ENCODE results near the gene NR3C2.
A peak's percentile ranks its signal among the peaks of the same experiment; 100 is the strongest.

Gene NR3C2

GRCh38 chr4:148359769-148360168 is 82.4 kb downstream of the NR3C2 start:
- no peak for DNase-seq (ENCODE audit: low spot score in 2 of 2)
- Mint-ChIP-seq H3K36me3 (no peaks in the 10 kb centered on the region), H3K27ac (no peak overlapping the region), H3K9me3 (no peaks in the 10 kb centered on the region), H3K4me3 (peak overlapping the region; percentile 48), H3K4me1 (peaks cover 32% of the 10 kb centered on the region)
- ATAC-seq = no peak

- DNase-seq (ENCODE audit: low spot score in 2 of 2) (no peak), ATAC-seq (peak; percentile 86)
- H3K27ac Mint-ChIP-seq = peak overlapping the region; percentile 17
- no peaks in the 10 kb centered on the region for H3K9me3 Mint-ChIP-seq
- no peaks in the 10 kb centered on the region for H3K36me3 Mint-ChIP-seq
- peaks cover 31% of the 10 kb centered on the region for H3K4me1 Mint-ChIP-seq
- H3K4me3 Mint-ChIP-seq = peak overlapping the region; percentile 18
Measured at GRCh38 chr4:148355442-148356123, 86.6 kb downstream of the NR3C2 start.

DNA sequence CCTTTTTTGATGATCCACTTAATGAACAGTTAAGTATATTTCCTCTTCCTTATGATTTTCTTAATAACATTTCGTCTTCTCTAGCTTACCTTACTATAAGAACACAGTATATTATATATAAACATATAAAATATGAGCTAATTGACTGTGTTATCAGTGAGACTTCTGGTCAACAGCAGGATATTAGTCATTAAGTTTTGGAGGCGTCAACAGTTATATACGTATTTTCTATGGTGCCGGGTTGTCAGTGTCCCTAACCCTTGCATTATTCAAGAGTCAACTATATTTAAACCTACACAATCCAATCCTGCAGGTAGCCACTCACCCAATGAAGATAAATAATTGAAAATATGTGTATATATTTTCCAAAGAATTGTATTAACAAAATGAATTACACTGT is 88.0 kb downstream of the NR3C2 start:
- ATAC-seq = no peak
- Mint-ChIP-seq H3K9me3 (no peaks in the 10 kb centered on the region), H3K4me3 (no peak overlapping the region)

DNA sequence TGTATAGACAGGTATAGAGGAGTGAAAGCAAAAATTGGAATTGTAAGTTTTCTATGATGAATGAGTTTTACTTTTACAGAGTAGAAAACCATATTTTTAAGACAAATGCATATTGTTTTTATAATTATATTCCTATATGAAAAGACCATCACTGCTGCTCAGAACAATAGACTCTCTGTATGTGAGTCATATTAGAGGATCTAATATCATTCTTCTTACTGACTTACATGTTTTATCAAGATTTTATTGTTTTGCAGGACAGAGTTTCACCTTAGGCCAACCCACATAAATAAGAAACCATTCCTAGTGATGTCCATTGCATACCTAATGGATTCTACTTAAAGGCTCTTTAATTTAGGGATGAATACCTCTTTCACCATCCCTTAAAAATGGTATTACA is 88.6 kb downstream of the NR3C2 start:
- no peak for ATAC-seq

More for the DNA sequence above, 88.0 kb downstream of the NR3C2 start:
- DNase-seq (ENCODE audit: low spot score in 2 of 2) = no peak
- Mint-ChIP-seq H3K27ac (no peak overlapping the region), H3K36me3 (no peaks in the 10 kb centered on the region), H3K4me1 (peaks cover 31% of the 10 kb centered on the region)

GRCh38 chr4:148349153-148349552 is 93.1 kb downstream of the NR3C2 start:
- Mint-ChIP-seq H3K36me3 (no peaks in the 10 kb centered on the region), H3K4me1 (peaks cover 33% of the 10 kb centered on the region), H3K9me3 (no peaks in the 10 kb centered on the region), H3K4me3 (peak overlapping the region; percentile 21), H3K27ac (peak overlapping the region; percentile 52)
- peak; percentile 76 for ATAC-seq
- no peak for DNase-seq (ENCODE audit: low spot score in 2 of 2)

More for the DNA sequence above, 88.6 kb downstream of the NR3C2 start:
- H3K27ac Mint-ChIP-seq = no peak overlapping the region
- DNase-seq (ENCODE audit: low spot score in 2 of 2) = no peak
- H3K4me1 Mint-ChIP-seq = peaks cover 31% of the 10 kb centered on the region
- H3K9me3 Mint-ChIP-seq = no peaks in the 10 kb centered on the region
- no peak overlapping the region for H3K4me3 Mint-ChIP-seq
- no peaks in the 10 kb centered on the region for H3K36me3 Mint-ChIP-seq

DNA sequence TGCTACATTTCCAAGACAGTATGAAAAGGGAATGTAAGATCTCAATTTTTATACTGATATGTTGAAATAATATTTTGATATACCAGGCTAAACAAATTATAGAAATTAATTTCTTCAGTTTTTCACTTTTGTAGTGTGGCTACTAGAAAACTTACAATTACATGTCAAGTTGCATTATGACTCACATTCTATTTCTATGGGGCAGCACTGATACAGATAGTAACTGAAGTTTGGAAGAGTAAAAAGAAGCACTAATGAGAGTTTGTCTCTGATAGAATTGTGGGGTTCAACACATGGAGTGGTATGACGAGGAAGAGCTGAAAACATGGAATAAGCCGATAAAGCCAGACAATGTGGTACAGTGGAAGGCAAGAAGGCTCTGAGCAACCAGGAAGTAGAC is 95.6 kb downstream of the NR3C2 start:
- no peaks in the 10 kb centered on the region for H3K36me3 Mint-ChIP-seq
- peaks cover 29% of the 10 kb centered on the region for H3K4me1 Mint-ChIP-seq
- H3K9me3 Mint-ChIP-seq = no peaks in the 10 kb centered on the region

GRCh38 chr4:148345509-148345908 is 96.7 kb downstream of the NR3C2 start:
- no peak for DNase-seq (ENCODE audit: low spot score in 2 of 2)
- Mint-ChIP-seq H3K27ac (no peak overlapping the region), H3K4me3 (no peak overlapping the region), H3K36me3 (no peaks in the 10 kb centered on the region), H3K4me1 (peaks cover 29% of the 10 kb centered on the region), H3K9me3 (no peaks in the 10 kb centered on the region)
- ATAC-seq = no peak

More for the DNA sequence above, 95.6 kb downstream of the NR3C2 start:
- ATAC-seq (peak; percentile 62), DNase-seq (ENCODE audit: low spot score in 2 of 2) (no peak)
- H3K4me3 Mint-ChIP-seq = no peak overlapping the region
- H3K27ac Mint-ChIP-seq = no peak overlapping the region

DNA sequence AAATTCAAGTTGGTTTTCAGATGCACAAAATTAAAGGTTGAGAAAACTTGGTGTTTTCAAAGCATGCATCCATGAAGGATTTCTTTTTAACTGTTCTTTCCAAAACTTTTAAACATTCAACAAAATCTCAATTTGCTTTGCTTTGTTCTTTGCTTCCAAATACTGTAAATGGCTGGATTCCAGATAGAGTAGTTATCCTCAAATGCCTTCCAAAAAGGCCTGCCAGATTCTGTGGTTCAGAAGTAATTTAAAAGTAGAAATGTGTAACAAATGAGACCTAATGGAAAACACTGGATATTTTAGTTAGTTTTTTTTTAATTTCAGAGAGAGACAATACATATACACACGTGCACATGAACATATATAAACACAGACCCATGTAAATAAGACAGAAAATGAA is 97.3 kb downstream of the NR3C2 start:
- no peak for ATAC-seq
- Mint-ChIP-seq H3K4me1 (peaks cover 29% of the 10 kb centered on the region), H3K9me3 (peaks cover under 1% of the 10 kb centered on the region), H3K27ac (no peak overlapping the region), H3K4me3 (no peak overlapping the region), H3K36me3 (peaks cover 1% of the 10 kb centered on the region)
- DNase-seq (ENCODE audit: low spot score in 2 of 2) = no peak

GRCh38 chr4:148344352-148344751 is 97.9 kb downstream of the NR3C2 start:
- no peak for ATAC-seq
- Mint-ChIP-seq H3K4me1 (peaks cover 25% of the 10 kb centered on the region), H3K9me3 (peaks cover 4% of the 10 kb centered on the region), H3K4me3 (no peak overlapping the region), H3K27ac (no peak overlapping the region), H3K36me3 (peaks cover 6% of the 10 kb centered on the region)
- no peak for DNase-seq (ENCODE audit: low spot score in 2 of 2)

DNA sequence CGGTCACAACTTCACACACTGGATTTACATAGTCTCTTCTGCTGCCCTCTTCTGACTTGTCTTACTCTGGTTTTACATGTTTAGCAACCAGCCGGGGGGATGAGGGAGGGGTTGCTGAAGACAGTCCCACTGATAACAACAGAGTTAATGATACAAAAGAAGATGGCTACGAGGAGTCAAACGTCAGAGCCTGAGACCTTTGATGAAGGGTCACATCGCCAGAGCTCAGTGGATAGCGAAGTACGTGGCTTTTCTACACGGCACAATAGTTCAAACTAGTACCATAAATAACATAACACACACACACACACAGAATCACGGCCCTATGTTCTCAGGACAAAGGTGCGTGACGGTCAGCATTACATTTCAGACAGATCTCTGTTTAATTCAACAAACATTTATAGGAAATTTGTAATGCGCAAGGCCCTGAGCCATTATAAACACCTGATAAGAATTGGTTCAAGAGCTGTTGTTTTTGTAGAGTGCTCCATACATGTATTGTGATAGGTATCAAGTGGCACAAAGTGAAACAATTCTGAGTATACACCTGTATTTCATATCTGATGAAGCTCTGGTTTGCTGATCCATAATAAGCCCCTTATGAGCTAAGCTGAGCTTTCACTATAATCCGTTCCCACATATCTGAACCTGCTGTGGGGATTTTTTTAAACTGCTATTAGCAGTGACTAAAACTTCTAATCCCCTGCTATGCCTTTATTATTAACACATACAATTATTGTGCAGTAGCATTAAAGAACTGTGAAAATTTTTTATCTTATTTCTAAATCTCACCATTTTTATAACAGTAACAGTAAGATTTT is 100.0 kb downstream of the NR3C2 start:
- ATAC-seq (no peak), DNase-seq (ENCODE audit: low spot score in 2 of 2) (no peak)
- no peak overlapping the region for H3K27ac Mint-ChIP-seq
- peaks cover 6% of the 10 kb centered on the region for H3K36me3 Mint-ChIP-seq
- no peak overlapping the region for H3K4me3 Mint-ChIP-seq
- peaks cover 15% of the 10 kb centered on the region for H3K4me1 Mint-ChIP-seq
- peaks cover 4% of the 10 kb centered on the region for H3K9me3 Mint-ChIP-seq

DNA sequence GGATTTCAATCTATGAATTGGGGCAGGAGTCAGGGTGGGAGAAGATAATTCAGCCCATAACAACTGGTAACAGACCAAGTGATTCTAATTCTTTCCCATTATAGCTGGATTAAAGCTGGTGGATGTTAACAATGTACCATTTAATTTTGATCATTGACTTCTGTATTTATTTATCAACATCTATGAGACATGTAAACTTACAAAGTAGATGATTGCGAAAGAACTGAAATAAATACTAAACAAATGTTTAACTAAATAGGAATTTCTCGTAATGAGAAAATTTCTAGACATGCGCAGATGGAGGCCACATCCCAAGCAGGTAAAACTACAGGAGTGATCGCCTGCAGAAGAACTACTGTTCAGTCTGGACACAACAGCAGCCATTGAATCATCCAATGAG is 107.1 kb downstream of the NR3C2 start:
- Mint-ChIP-seq H3K4me1 (peaks cover 9% of the 10 kb centered on the region), H3K4me3 (no peak overlapping the region), H3K27ac (no peak overlapping the region), H3K9me3 (peaks cover 4% of the 10 kb centered on the region), H3K36me3 (peaks cover 6% of the 10 kb centered on the region)
- DNase-seq (ENCODE audit: low spot score in 2 of 2) (no peak), ATAC-seq (no peak)

- Mint-ChIP-seq H3K4me3 (no peak overlapping the region), H3K9me3 (no peaks in the 10 kb centered on the region), H3K27ac (no peak overlapping the region), H3K4me1 (peaks cover 10% of the 10 kb centered on the region), H3K36me3 (no peaks in the 10 kb centered on the region)
- DNase-seq (ENCODE audit: low spot score in 2 of 2) (no peak), ATAC-seq (no peak)
Measured at GRCh38 chr4:148333265-148333664, 108.9 kb downstream of the NR3C2 start.

DNA sequence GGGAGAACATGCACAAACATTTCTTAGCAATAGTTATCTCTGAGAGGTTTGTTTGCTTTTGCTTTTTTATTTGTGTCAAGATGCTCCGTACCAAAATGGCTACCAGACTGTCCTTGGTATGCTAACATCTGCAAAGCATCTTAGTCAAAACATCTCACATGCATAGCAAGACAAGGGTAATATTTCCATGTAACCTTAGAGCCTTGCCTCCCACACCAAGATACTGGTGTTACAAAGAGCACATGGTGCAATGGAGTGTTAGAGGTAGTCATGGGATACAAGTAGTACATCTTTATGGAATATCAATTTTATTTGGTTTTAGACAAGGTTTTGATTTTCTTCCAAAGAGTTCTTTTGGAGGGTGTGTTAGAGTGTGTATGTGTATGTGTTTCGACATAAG is 109.7 kb downstream of the NR3C2 start:
- no peak for ATAC-seq
- no peak for DNase-seq (ENCODE audit: low spot score in 2 of 2)
- Mint-ChIP-seq H3K27ac (no peak overlapping the region), H3K9me3 (no peaks in the 10 kb centered on the region), H3K36me3 (no peaks in the 10 kb centered on the region), H3K4me1 (peaks cover 16% of the 10 kb centered on the region), H3K4me3 (no peak overlapping the region)

DNA sequence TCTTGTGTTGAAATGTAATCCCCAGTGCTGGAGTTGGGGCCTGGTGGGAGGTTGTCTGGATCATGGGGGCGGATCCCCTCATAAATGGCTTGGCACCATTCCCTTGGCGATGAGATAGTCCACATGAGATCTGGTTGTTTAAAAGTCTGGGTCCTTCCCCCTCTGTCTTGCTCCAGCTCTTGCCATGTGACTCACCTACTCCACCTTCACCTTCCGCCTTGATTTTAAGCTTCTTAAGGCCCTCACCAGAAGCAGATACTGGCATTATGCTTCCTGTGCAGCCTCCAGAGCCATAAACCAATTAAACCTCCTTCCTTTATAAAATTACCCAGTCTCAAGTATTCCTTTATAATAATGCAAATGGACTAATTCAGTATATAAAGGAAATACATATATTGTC is 111.5 kb downstream of the NR3C2 start:
- no peak for ATAC-seq
- no peak for DNase-seq (ENCODE audit: low spot score in 2 of 2)
- Mint-ChIP-seq H3K4me3 (no peak overlapping the region), H3K36me3 (no peaks in the 10 kb centered on the region), H3K4me1 (peaks cover 16% of the 10 kb centered on the region), H3K27ac (no peak overlapping the region), H3K9me3 (no peaks in the 10 kb centered on the region)

- Mint-ChIP-seq H3K4me3 (no peak overlapping the region), H3K4me1 (peaks cover 20% of the 10 kb centered on the region), H3K36me3 (no peaks in the 10 kb centered on the region), H3K9me3 (no peaks in the 10 kb centered on the region), H3K27ac (no peak overlapping the region)
- ATAC-seq (no peak), DNase-seq (ENCODE audit: low spot score in 2 of 2) (no peak)
Measured at GRCh38 chr4:148330161-148330560, 112.1 kb downstream of the NR3C2 start.

DNA sequence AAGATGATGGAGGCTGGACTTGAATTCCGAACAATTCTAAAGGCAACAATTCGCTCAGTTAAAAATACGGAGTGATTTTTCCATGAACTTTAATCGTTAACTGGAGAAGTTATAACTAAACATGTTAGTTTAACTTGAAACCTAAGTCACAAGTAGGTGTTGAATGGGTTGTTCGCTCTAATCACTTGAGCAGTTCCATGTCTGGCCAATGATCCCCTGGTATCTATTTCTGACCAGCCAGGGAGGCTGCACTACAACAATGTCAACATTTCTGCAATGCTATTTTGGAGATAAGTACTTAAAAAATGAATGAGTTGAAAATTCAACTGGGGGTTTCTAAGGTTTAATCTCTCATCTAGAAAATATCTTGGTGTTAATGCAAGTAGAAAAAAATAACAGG is 112.5 kb downstream of the NR3C2 start:
- H3K9me3 Mint-ChIP-seq = no peaks in the 10 kb centered on the region
- no peak overlapping the region for H3K4me3 Mint-ChIP-seq
- H3K27ac Mint-ChIP-seq = no peak overlapping the region
- H3K36me3 Mint-ChIP-seq = no peaks in the 10 kb centered on the region
- ATAC-seq = no peak
- no peak for DNase-seq (ENCODE audit: low spot score in 2 of 2)
- peaks cover 24% of the 10 kb centered on the region for H3K4me1 Mint-ChIP-seq

All from stimulated activated effector memory CD8-positive, alpha-beta T cell treated with anti-CD3 and anti-CD28 coated beads, Interleukin-12 subunit alpha, Interleukin-12 subunit beta, amount 100 ng/mL, for 72 hours (primary cell).